Left kidney (tissue), 2 donors: ENCODE results near the gene MKNK1. TPM values are rescaled to one million over a fixed set of nuclear protein-coding genes. Genes with fewer than 3 reads are reported as not detected.

Source experiments
- DNase-seq: peaks from one replicate; pipeline ENCODE4 v3.0.0-alpha.2; 2013
- polyA plus RNA-seq: library from polyadenylated mRNA; unstranded; fragments of 120-200 nt; gene quantifications from one replicate; pipeline ENCODE4 v1.2.1, GENCODE V29; 2013; ENCODE audit not compliant: insufficient read length

MKNK1 gene
- polyA plus RNA-seq, 1 donor: 37.2 TPM

GRCh38 chr1:46619656-46620258 is 15.7 kb upstream of the MKNK1 start:
- DNase-seq: no peak

- DNase-seq: no peak
Observed at GRCh38 chr1:46618754-46619415, 14.8 kb upstream of the MKNK1 start.

- no peak for DNase-seq
Observed at GRCh38 chr1:46617833-46618232, 13.8 kb upstream of the MKNK1 start.

GRCh38 chr1:46617108-46617800 is 13.2 kb upstream of the MKNK1 start:
- DNase-seq: no peak

- DNase-seq: peak; percentile 37
Observed at GRCh38 chr1:46616277-46617107, 12.4 kb upstream of the MKNK1 start, which contains the start of gene MOB3C. Gene MOB3C (minus strand): TSS chr1:46616811. CDS start chr1:46613321, 3,490 bp downstream.

- no peak for DNase-seq
Observed at GRCh38 chr1:46615735-46616134, 11.7 kb upstream of the MKNK1 start.

GRCh38 chr1:46615088-46615487 is 11.0 kb upstream of the MKNK1 start:
- DNase-seq: no peak

GRCh38 chr1:46614604-46614984 is 10.5 kb upstream of the MKNK1 start:
- no peak for DNase-seq

- peak; percentile 63 for DNase-seq
Observed at GRCh38 chr1:46613661-46614603, 9.9 kb upstream of the MKNK1 start.

GRCh38 chr1:46612937-46613660 is 9.0 kb upstream of the MKNK1 start:
- DNase-seq: no peak

- no peak for DNase-seq
Observed at GRCh38 chr1:46611691-46612221, 7.7 kb upstream of the MKNK1 start.

GRCh38 chr1:46607345-46608130 is 3.5 kb upstream of the MKNK1 start:
- DNase-seq: no peak

- DNase-seq: no peak
Observed at GRCh38 chr1:46606255-46606965, 2.3 kb upstream of the MKNK1 start.

- DNase-seq: no peak
Observed at GRCh38 chr1:46605232-46605631, 1.2 kb upstream of the MKNK1 start.

- no peak for DNase-seq
Observed at GRCh38 chr1:46603481-46603857, 599 bp downstream of the MKNK1 start.

GRCh38 chr1:46601257-46602007 is 2.6 kb downstream of the MKNK1 start:
- no peak for DNase-seq

GRCh38 chr1:46599059-46599970 is 4.8 kb downstream of the MKNK1 start:
- DNase-seq: no peak
